Effector CD8-positive, alpha-beta T cell (primary cell): ENCODE results near the gene TRAK1.
A peak's percentile ranks its signal among the peaks of the same experiment; 100 is the strongest.

Experiments used
- DNase-seq: peaks from one replicate; lab custom pipeline; 2025; lab: John Stamatoyannopoulos, UW

TRAK1 gene

GRCh38 chr3:42246091-42246490 lies 154.9 kb downstream of the TRAK1 start:
- DNase-seq, result no peak

GRCh38 chr3:42247576-42248027 lies 156.4 kb downstream of the TRAK1 start:
- DNase-seq, result peak; percentile 40

GRCh38 chr3:42250761-42251160 lies 159.6 kb downstream of the TRAK1 start:
- no peak for DNase-seq

- DNase-seq, result no peak
These were observed 163.4 kb downstream of the TRAK1 start for GRCh38 chr3:42254566-42254965.

- no peak for DNase-seq
These were observed 165.1 kb downstream of the TRAK1 start for GRCh38 chr3:42256135-42256819.

- no peak for DNase-seq
These were observed 165.8 kb downstream of the TRAK1 start for GRCh38 chr3:42257007-42257406.

- DNase-seq, result no peak
These were observed 171.4 kb downstream of the TRAK1 start for GRCh38 chr3:42262525-42262924.

- DNase-seq, result no peak
These were observed 172.5 kb downstream of the TRAK1 start for GRCh38 chr3:42263354-42264346.

GRCh38 chr3:42264399-42265058 lies 173.4 kb downstream of the TRAK1 start:
- DNase-seq, result no peak

- no peak for DNase-seq
These were observed 174.2 kb downstream of the TRAK1 start for GRCh38 chr3:42265059-42265991.

GRCh38 chr3:42266085-42266484 lies 174.9 kb downstream of the TRAK1 start, which contains the start of gene CCK:
Gene CCK (minus strand): TSS chr3:42266185. CDS start chr3:42263630, 2,555 bp downstream.
- no peak for DNase-seq

GRCh38 chr3:42267878-42268277 lies 176.7 kb downstream of the TRAK1 start:
- DNase-seq, result no peak

GRCh38 chr3:42269647-42270046 lies 178.5 kb downstream of the TRAK1 start:
- DNase-seq, result no peak

- DNase-seq, result no peak
These were observed 179.4 kb downstream of the TRAK1 start for GRCh38 chr3:42270561-42270960.

- DNase-seq, result no peak
These were observed 180.6 kb downstream of the TRAK1 start for GRCh38 chr3:42271786-42272185.

GRCh38 chr3:42273361-42273760 lies 182.2 kb downstream of the TRAK1 start:
- DNase-seq, result no peak

GRCh38 chr3:42274266-42274665 lies 183.1 kb downstream of the TRAK1 start:
- DNase-seq, result no peak

GRCh38 chr3:42275217-42275616 lies 184.1 kb downstream of the TRAK1 start:
- no peak for DNase-seq
